OCI-M1 (cell line): Measurements from ENCODE around the gene PCARE.
A peak's percentile ranks its signal among the peaks of the same experiment; 100 is the strongest.

Experiments
- DNase-seq: peaks from one replicate; lab custom pipeline; 2025; lab: John Stamatoyannopoulos, UW

PCARE gene

GRCh38 chr2:29063056-29063455 lies 11.3 kb downstream of the PCARE start:
- DNase-seq: no peak

- no peak for DNase-seq
These were observed 12.0 kb downstream of the PCARE start for GRCh38 chr2:29062371-29062770.

GRCh38 chr2:29061616-29062015 lies 12.7 kb downstream of the PCARE start:
- no peak for DNase-seq

- no peak for DNase-seq
These were observed 13.1 kb downstream of the PCARE start for GRCh38 chr2:29061176-29061575.

GRCh38 chr2:29060441-29060840 lies 13.9 kb downstream of the PCARE start:
- no peak for DNase-seq

GRCh38 chr2:29059624-29060023 lies 14.7 kb downstream of the PCARE start:
- DNase-seq: no peak

GRCh38 chr2:29057006-29057405 lies 17.3 kb downstream of the PCARE start:
- no peak for DNase-seq

- DNase-seq: no peak
These were observed 17.9 kb downstream of the PCARE start for GRCh38 chr2:29056452-29056851.

- DNase-seq: no peak
These were observed 18.7 kb downstream of the PCARE start for GRCh38 chr2:29055601-29056000.

- no peak for DNase-seq
These were observed 19.9 kb downstream of the PCARE start for GRCh38 chr2:29054430-29054829.

GRCh38 chr2:29053670-29054400 lies 20.5 kb downstream of the PCARE start:
- no peak for DNase-seq

GRCh38 chr2:29053223-29053622 lies 21.1 kb downstream of the PCARE start:
- DNase-seq: no peak

- DNase-seq: no peak
These were observed 21.5 kb downstream of the PCARE start for GRCh38 chr2:29052807-29053206.

- no peak for DNase-seq
These were observed 22.6 kb downstream of the PCARE start for GRCh38 chr2:29051730-29052129.

- no peak for DNase-seq
These were observed 23.7 kb downstream of the PCARE start for GRCh38 chr2:29050591-29050990.

- no peak for DNase-seq
These were observed 27.1 kb downstream of the PCARE start for GRCh38 chr2:29047083-29047845.

GRCh38 chr2:29046321-29046720 lies 28.0 kb downstream of the PCARE start:
- no peak for DNase-seq

GRCh38 chr2:29044459-29044858 lies 29.9 kb downstream of the PCARE start:
- DNase-seq: no peak

- peak; percentile 15 for DNase-seq
These were observed 31.7 kb downstream of the PCARE start for GRCh38 chr2:29042561-29043075.

GRCh38 chr2:29041161-29041660 lies 33.1 kb downstream of the PCARE start:
- DNase-seq: no peak

- no peak for DNase-seq
These were observed 33.8 kb downstream of the PCARE start for GRCh38 chr2:29040552-29040951.

- no peak for DNase-seq
These were observed 34.4 kb downstream of the PCARE start for GRCh38 chr2:29039718-29040480.
